Measurements from ENCODE around the gene MYL5. TPM values are rescaled to one million over a fixed set of nuclear protein-coding genes. Genes with fewer than 3 reads are reported as not detected.
A peak's percentile ranks its signal among the peaks of the same experiment; 100 is the strongest.

The MYL5 gene
- total and polyA plus RNA-seq, 2 of the 13 experiments (the other 11 are each of a cell fraction or from before 2014, with no cell fraction given), result 6.5 to 16.0 TPM

GRCh38 chr4:682490-683172, 8.3 kb downstream of the MYL5 start (continued):
- TF ChIP-seq, protein P1, sequence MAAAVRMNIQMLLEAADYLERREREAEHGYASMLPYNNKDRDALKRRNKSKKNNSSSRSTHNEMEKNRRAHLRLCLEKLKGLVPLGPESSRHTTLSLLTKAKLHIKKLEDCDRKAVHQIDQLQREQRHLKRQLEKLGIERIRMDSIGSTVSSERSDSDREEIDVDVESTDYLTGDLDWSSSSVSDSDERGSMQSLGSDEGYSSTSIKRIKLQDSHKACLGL (CRISPR knock-in tag; IDR thresholded peaks at IDR 0.05), result 0 out of 2 replicates have a peak, but pooled peaks have one; percentile 13
- TF ChIP-seq ZNF280B (CRISPR knock-in tag; IDR thresholded peaks at IDR 0.05; ENCODE audit: borderline replicate concordance) (no peak), ZNF253 (CRISPR knock-in tag; IDR thresholded peaks at IDR 0.05; ENCODE audit: borderline replicate concordance) (no peak), ZSCAN22 (CRISPR knock-in tag; IDR thresholded peaks at IDR 0.05) (no peak), HMGXB4 (CRISPR knock-in tag; IDR thresholded peaks at IDR 0.05; ENCODE audit: borderline replicate concordance in 1 of 2, low read depth in 1 of 2) (0 out of 4 replicates have a peak, but pooled peaks of 1 of the 2 experiments have one; percentile 15), NFKB2 (CRISPR knock-in tag; IDR thresholded peaks at IDR 0.05; ENCODE audit: borderline replicate concordance) (no peak)
- TF ChIP-seq, protein P2, sequence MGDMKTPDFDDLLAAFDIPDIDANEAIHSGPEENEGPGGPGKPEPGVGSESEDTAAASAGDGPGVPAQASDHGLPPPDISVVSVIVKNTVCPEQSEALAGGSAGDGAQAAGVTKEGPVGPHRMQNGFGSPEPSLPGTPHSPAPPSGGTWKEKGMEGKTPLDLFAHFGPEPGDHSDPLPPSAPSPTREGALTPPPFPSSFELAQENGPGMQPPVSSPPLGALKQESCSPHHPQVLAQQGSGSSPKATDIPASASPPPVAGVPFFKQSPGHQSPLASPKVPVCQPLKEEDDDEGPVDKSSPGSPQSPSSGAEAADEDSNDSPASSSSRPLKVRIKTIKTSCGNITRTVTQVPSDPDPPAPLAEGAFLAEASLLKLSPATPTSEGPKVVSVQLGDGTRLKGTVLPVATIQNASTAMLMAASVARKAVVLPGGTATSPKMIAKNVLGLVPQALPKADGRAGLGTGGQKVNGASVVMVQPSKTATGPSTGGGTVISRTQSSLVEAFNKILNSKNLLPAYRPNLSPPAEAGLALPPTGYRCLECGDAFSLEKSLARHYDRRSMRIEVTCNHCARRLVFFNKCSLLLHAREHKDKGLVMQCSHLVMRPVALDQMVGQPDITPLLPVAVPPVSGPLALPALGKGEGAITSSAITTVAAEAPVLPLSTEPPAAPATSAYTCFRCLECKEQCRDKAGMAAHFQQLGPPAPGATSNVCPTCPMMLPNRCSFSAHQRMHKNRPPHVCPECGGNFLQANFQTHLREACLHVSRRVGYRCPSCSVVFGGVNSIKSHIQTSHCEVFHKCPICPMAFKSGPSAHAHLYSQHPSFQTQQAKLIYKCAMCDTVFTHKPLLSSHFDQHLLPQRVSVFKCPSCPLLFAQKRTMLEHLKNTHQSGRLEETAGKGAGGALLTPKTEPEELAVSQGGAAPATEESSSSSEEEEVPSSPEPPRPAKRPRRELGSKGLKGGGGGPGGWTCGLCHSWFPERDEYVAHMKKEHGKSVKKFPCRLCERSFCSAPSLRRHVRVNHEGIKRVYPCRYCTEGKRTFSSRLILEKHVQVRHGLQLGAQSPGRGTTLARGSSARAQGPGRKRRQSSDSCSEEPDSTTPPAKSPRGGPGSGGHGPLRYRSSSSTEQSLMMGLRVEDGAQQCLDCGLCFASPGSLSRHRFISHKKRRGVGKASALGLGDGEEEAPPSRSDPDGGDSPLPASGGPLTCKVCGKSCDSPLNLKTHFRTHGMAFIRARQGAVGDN (CRISPR knock-in tag; IDR thresholded peaks at IDR 0.05), result peak; percentile 2; the same call in 1 of the 2 replicates
